Prostate gland (tissue), 2 donors: Measurements from ENCODE around the gene MUC21.

Source experiments
- CTCF ChIP-seq, 4 experiments: fragments of 200-600 bp in 2 of 4; fragments of 450-650 bp in 2 of 4; sonication (generic) in 2 of 4; IDR thresholded peaks; 1 replicate in 3 of 4; 2 replicates in 1 of 4; pipeline ENCODE4 v1.5.1; 2016 to 2019; ENCODE audit warnings: antibody characterized with exemption in 4 of 4, mild to moderate bottlenecking in 2 of 4, moderate library complexity in 2 of 4
- POLR2A ChIP-seq: fragments of 450-650 bp; IDR thresholded peaks from one replicate; pipeline ENCODE4 v1.6.1; 2016; ENCODE audit warnings: antibody characterized with exemption, mild to moderate bottlenecking
- POLR2AphosphoS5 ChIP-seq: sonication (generic); formaldehyde crosslinking; IDR thresholded peaks from one replicate; pipeline ENCODE4 v1.6.1; 2017; ENCODE audit warnings: antibody characterized with exemption

GRCh38 chr6:30988209-30988825 is 4.8 kb downstream of the MUC21 start:
- TF ChIP-seq CTCF (IDR thresholded peaks at IDR 0.05) (no peak), POLR2A (no peak), POLR2AphosphoS5 (no peak)
